MG63 (cell line): Measurements from ENCODE around the gene CCDC82. TPM values are rescaled to one million over a fixed set of nuclear protein-coding genes. Genes with fewer than 3 reads are reported as not detected.
"Not testable (repeated sequence)": the region's sequence is repeated elsewhere in the genome, so short reads cannot be mapped to it uniquely, and the experiment has no call there.

Experiments used
- DNase-seq: peaks from one replicate; pipeline ENCODE4 v3.0.0-alpha.2; 2020
- H3K27me3 ChIP-seq: fragments of 250-450 bp; sonication (Bioruptor Pico); 2 replicates; pipeline ENCODE4 v1.5.1; 2020; ENCODE audit warnings: mild to moderate bottlenecking, moderate library complexity
- H3K36me3 ChIP-seq: fragments of 250-450 bp; sonication (Bioruptor Pico); 2 replicates; pipeline ENCODE4 v1.5.1; 2020; ENCODE audit warnings: mild to moderate bottlenecking, moderate library complexity
- H3K4me3 ChIP-seq: fragments of 250-450 bp; sonication (Bioruptor Pico); 2 replicates; pipeline ENCODE4 v1.5.1; 2020; ENCODE audit warnings: mild to moderate bottlenecking, moderate library complexity
- H3K9me3 ChIP-seq: fragments of 250-450 bp; sonication (Bioruptor Pico); 2 replicates; pipeline ENCODE4 v1.5.1; 2020; ENCODE audit warnings: mild to moderate bottlenecking, moderate library complexity
- total RNA-seq: library from RNA; depleted of rRNA; stranded (reverse); fragments of >200 nt; shearing (Covaris generic); gene quantifications from 2 replicates; pipeline ENCODE4 v1.2.3, GENCODE V29; 2014; ENCODE audit warnings: low replicate concordance; rRNA removed

CCDC82 gene
- 3.4 and 9.9 TPM in 2 replicates for total RNA-seq

- peaks cover 2% of the 10 kb centered on the region; the same call in 1 of the 2 replicates for H3K36me3 ChIP-seq
- H3K4me3 ChIP-seq: peak within 1 kb of the TSS; percentile 85
- no peaks in the 10 kb centered on the region for H3K9me3 ChIP-seq
- no peaks in the 10 kb centered on the region for H3K27me3 ChIP-seq
- DNase-seq: peak; percentile 96
These were observed at the start of gene CCDC82, which contains the start of gene JRKL for GRCh38 chr11:96389720-96390487. TSS of gene CCDC82 (minus strand) at chr11:96389912. CDS start at chr11:96384747, 5,165 bp downstream. TSS of gene JRKL (plus strand) at chr11:96390013. CDS start at chr11:96390650, 637 bp downstream.

GRCh38 chr11:96432654-96433053, 42.9 kb upstream of the CCDC82 start:
- H3K9me3 ChIP-seq, DNase-seq, H3K27me3 ChIP-seq, H3K36me3 ChIP-seq, H3K4me3 ChIP-seq: not testable (repeated sequence)

- Histone ChIP-seq H3K36me3 (no peaks in the 10 kb centered on the region), H3K9me3 (no peaks in the 10 kb centered on the region; the same call in 1 of the 2 replicates), H3K27me3 (peaks cover 5% of the 10 kb centered on the region), H3K4me3 (no peak overlapping the region)
- DNase-seq: no peak
These were observed 41.0 kb upstream of the CCDC82 start for GRCh38 chr11:96430668-96431067.

- no peak for DNase-seq
- Histone ChIP-seq H3K36me3 (no peaks in the 10 kb centered on the region), H3K9me3 (no peaks in the 10 kb centered on the region), H3K4me3 (no peak overlapping the region), H3K27me3 (peaks cover 12% of the 10 kb centered on the region)
These were observed 35.0 kb upstream of the CCDC82 start for GRCh38 chr11:96424693-96425092.

- no peak for DNase-seq
- H3K27me3 ChIP-seq: peaks cover 2% of the 10 kb centered on the region; the same call in 1 of the 2 replicates
- H3K4me3 ChIP-seq: no peak overlapping the region
- H3K36me3 ChIP-seq: no peaks in the 10 kb centered on the region
- H3K9me3 ChIP-seq: no peaks in the 10 kb centered on the region
These were observed 23.7 kb upstream of the CCDC82 start for GRCh38 chr11:96413408-96413807.

- no peak for DNase-seq
- Histone ChIP-seq H3K4me3 (no peak overlapping the region), H3K27me3 (peaks cover 2% of the 10 kb centered on the region; the same call in 1 of the 2 replicates)
These were observed 23.2 kb upstream of the CCDC82 start for GRCh38 chr11:96412761-96413381.

GRCh38 chr11:96411412-96411811, 21.7 kb upstream of the CCDC82 start:
- not testable (repeated sequence) for DNase-seq, H3K4me3 ChIP-seq, H3K27me3 ChIP-seq, H3K36me3 ChIP-seq, H3K9me3 ChIP-seq

More at GRCh38 chr11:96412761-96413381, 23.2 kb upstream of the CCDC82 start:
- H3K36me3 ChIP-seq: no peaks in the 10 kb centered on the region
- H3K9me3 ChIP-seq: no peaks in the 10 kb centered on the region

- DNase-seq: no peak
- H3K36me3 ChIP-seq: no peaks in the 10 kb centered on the region
- peaks cover 5% of the 10 kb centered on the region for H3K27me3 ChIP-seq
- H3K4me3 ChIP-seq: no peak overlapping the region
- no peaks in the 10 kb centered on the region for H3K9me3 ChIP-seq
These were observed 11.0 kb upstream of the CCDC82 start for GRCh38 chr11:96400697-96401096.

- DNase-seq: no peak
- Histone ChIP-seq H3K27me3 (no peaks in the 10 kb centered on the region), H3K36me3 (no peaks in the 10 kb centered on the region), H3K9me3 (no peaks in the 10 kb centered on the region), H3K4me3 (no peak overlapping the region)
These were observed 8.2 kb upstream of the CCDC82 start for GRCh38 chr11:96397863-96398262.

GRCh38 chr11:96396637-96397036, 6.9 kb upstream of the CCDC82 start:
- no peaks in the 10 kb centered on the region for H3K9me3 ChIP-seq
- no peaks in the 10 kb centered on the region for H3K27me3 ChIP-seq
- no peaks in the 10 kb centered on the region for H3K36me3 ChIP-seq
- no peak overlapping the region for H3K4me3 ChIP-seq
- no peak for DNase-seq

- Histone ChIP-seq H3K4me3 (no peak overlapping the region), H3K9me3 (no peaks in the 10 kb centered on the region), H3K27me3 (no peaks in the 10 kb centered on the region), H3K36me3 (no peaks in the 10 kb centered on the region)
- no peak for DNase-seq
These were observed 5.1 kb upstream of the CCDC82 start for GRCh38 chr11:96394773-96395172.

- DNase-seq: no peak
- no peaks in the 10 kb centered on the region for H3K36me3 ChIP-seq
- no peak overlapping the region for H3K4me3 ChIP-seq
- no peaks in the 10 kb centered on the region for H3K9me3 ChIP-seq
- H3K27me3 ChIP-seq: no peaks in the 10 kb centered on the region
These were observed 4.1 kb upstream of the CCDC82 start for GRCh38 chr11:96393753-96394348.

GRCh38 chr11:96391698-96392307, 2.1 kb upstream of the CCDC82 start:
- Histone ChIP-seq H3K4me3 (no peak overlapping the region), H3K27me3 (no peaks in the 10 kb centered on the region), H3K36me3 (peaks cover 2% of the 10 kb centered on the region; the same call in 1 of the 2 replicates), H3K9me3 (no peaks in the 10 kb centered on the region)
- no peak for DNase-seq

- peak overlapping the region; percentile 85 for H3K4me3 ChIP-seq
- peaks cover 2% of the 10 kb centered on the region; the same call in 1 of the 2 replicates for H3K36me3 ChIP-seq
- H3K27me3 ChIP-seq: no peaks in the 10 kb centered on the region
- DNase-seq: no peak
- H3K9me3 ChIP-seq: no peaks in the 10 kb centered on the region
These were observed 728 bp upstream of the CCDC82 start for GRCh38 chr11:96390488-96390792.

GRCh38 chr11:96388891-96389719, 607 bp downstream of the CCDC82 start:
- Histone ChIP-seq H3K36me3 (peaks cover 6% of the 10 kb centered on the region; the same call in 1 of the 2 replicates), H3K27me3 (no peaks in the 10 kb centered on the region), H3K4me3 (peak overlapping the region; percentile 85), H3K9me3 (no peaks in the 10 kb centered on the region)
- no peak for DNase-seq

- Histone ChIP-seq H3K9me3 (no peaks in the 10 kb centered on the region), H3K36me3 (peaks cover 20% of the 10 kb centered on the region), H3K4me3 (no peak overlapping the region), H3K27me3 (no peaks in the 10 kb centered on the region)
- no peak for DNase-seq
These were observed 4.5 kb downstream of the CCDC82 start for GRCh38 chr11:96385187-96385586.
